GM21786 (cell line): ENCODE results near the gene FHIT.

ENCODE experiments used
- ATAC-seq: cut with Tn5 transposase; IDR thresholded peaks from one replicate; pipeline ENCODE4 v1.9.1; 2021; ENCODE audit not compliant: unreplicated experiment

FHIT gene

GRCh38 chr3:59727902-59728586, 1523.2 kb downstream of the FHIT start:
- no peak for ATAC-seq

- ATAC-seq: no peak
Measured at GRCh38 chr3:59726279-59726678, 1525.0 kb downstream of the FHIT start.

GRCh38 chr3:59717679-59718205, 1533.5 kb downstream of the FHIT start:
- ATAC-seq: no peak

GRCh38 chr3:59714066-59714465, 1537.2 kb downstream of the FHIT start:
- ATAC-seq: no peak

- ATAC-seq: no peak
Measured at GRCh38 chr3:59710554-59710953, 1540.7 kb downstream of the FHIT start.

GRCh38 chr3:59709702-59710553, 1541.3 kb downstream of the FHIT start:
- no peak for ATAC-seq

- no peak for ATAC-seq
Measured at GRCh38 chr3:59708202-59708601, 1543.0 kb downstream of the FHIT start.

- ATAC-seq: no peak
Measured at GRCh38 chr3:59704292-59704691, 1547.0 kb downstream of the FHIT start.

- no peak for ATAC-seq
Measured at GRCh38 chr3:59699648-59700320, 1551.5 kb downstream of the FHIT start.
